IMR-90 (cell line): ENCODE results near the gene ANKMY1.

ENCODE experiments used
- CEBPB ChIP-seq: IDR thresholded peaks from 2 replicates; pipeline ENCODE4 v1.6.1; 2012; ENCODE audit warnings: low read depth, low read length, improper control_type of control experiment
- CTCF ChIP-seq: conservative IDR thresholded peaks from 2 replicates; pipeline ENCODE4 v1.5.1; 2012; ENCODE audit warnings: mild to moderate bottlenecking, low read depth, low read length, improper control_type of control experiment
- ELK1 ChIP-seq: fragments of 150-350 bp; IDR thresholded peaks from 2 replicates; pipeline ENCODE4 v1.6.1; 2016; ENCODE audit warnings: low read depth, mild to moderate bottlenecking, low read length, moderate library complexity, borderline replicate concordance
- MAZ ChIP-seq: IDR thresholded peaks from 2 replicates; pipeline ENCODE4 v1.6.1; 2012; ENCODE audit warnings: low read depth, mild to moderate bottlenecking, low read length, improper control_type of control experiment, moderate library complexity, borderline replicate concordance
- MXI1 ChIP-seq: IDR thresholded peaks from 2 replicates; pipeline ENCODE4 v1.6.1; 2012; ENCODE audit warnings: low read depth, mild to moderate bottlenecking, low read length, moderate library complexity, borderline replicate concordance
- NFE2L2 ChIP-seq: fragments of 150-350 bp; IDR thresholded peaks from 2 replicates; pipeline ENCODE4 v1.6.1; 2016; ENCODE audit warnings: low read depth, mild to moderate bottlenecking, low read length
- POLR2A ChIP-seq: IDR thresholded peaks from 2 replicates; pipeline ENCODE4 v1.6.1; 2012; ENCODE audit warnings: mild to moderate bottlenecking, low read depth, low read length
- RAD21 ChIP-seq: IDR thresholded peaks from 2 replicates; pipeline ENCODE4 v1.6.1; 2012; ENCODE audit warnings: low read length, improper control_type of control experiment
- RCOR1 ChIP-seq: IDR thresholded peaks from 2 replicates; pipeline ENCODE4 v1.6.1; 2012; ENCODE audit warnings: mild to moderate bottlenecking, low read length, improper control_type of control experiment; ENCODE audit not compliant: insufficient replicate concordance
- RFX5 ChIP-seq: IDR thresholded peaks from 2 replicates; pipeline ENCODE4 v1.8.0; 2012; ENCODE audit warnings: low read depth, mild to moderate bottlenecking, low read length, moderate library complexity
- USF2 ChIP-seq: fragments of 150-350 bp; IDR thresholded peaks from 2 replicates; pipeline ENCODE4 v1.6.1; 2017; ENCODE audit warnings: mild to moderate bottlenecking, antibody characterized with exemption, low read length, low read depth

GRCh38 chr2:240463274-240463865 is 94.4 kb downstream of the ANKMY1 start:
- TF ChIP-seq USF2 (no peak), RAD21 (no peak), CTCF (no peak), CEBPB (no peak), MAZ (no peak), POLR2A (no peak), ELK1 (no peak), RCOR1 (no peak), NFE2L2 (no peak), MXI1 (no peak), RFX5 (no peak)
